Testis (tissue), 2 donors: ENCODE data around the gene ROBO1.

Experiments
- POLR2A ChIP-seq: fragments of 450-650 bp; IDR thresholded peaks from one replicate; pipeline ENCODE4 v1.6.1; 2017; ENCODE audit warnings: antibody characterized with exemption, mild to moderate bottlenecking, moderate library complexity
- TF ChIP-seq, protein P1 (sequence below), 3 experiments: fragments of 450-650 bp in 2 of 3; fragments of 200-600 bp in 1 of 3; sonication (generic) in 1 of 3; IDR thresholded peaks; one replicate each; pipeline ENCODE4 v1.5.1; 2016 to 2019; ENCODE audit warnings: antibody characterized with exemption in 3 of 3, mild to moderate bottlenecking in 2 of 3, moderate library complexity in 1 of 3

DNA sequence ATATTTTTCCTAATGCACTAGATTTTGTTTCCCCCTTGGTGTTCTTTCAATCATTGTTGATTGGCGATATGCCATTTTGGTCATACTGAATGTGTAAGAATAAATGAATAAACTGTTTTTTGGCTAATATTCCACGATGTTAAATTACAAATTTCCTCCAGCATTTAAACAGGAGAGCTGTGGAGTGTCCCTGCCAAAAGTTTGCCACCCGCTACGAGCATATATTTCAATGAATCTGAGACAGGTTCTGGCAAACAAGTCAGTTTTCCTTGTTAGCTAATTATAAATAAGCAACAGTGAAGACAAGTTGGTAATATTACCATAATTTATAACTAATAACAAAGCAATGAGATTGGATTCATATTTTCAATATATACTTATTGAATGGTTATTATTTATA is 777.6 kb downstream of the ROBO1 start:
- TF ChIP-seq, protein P1, sequence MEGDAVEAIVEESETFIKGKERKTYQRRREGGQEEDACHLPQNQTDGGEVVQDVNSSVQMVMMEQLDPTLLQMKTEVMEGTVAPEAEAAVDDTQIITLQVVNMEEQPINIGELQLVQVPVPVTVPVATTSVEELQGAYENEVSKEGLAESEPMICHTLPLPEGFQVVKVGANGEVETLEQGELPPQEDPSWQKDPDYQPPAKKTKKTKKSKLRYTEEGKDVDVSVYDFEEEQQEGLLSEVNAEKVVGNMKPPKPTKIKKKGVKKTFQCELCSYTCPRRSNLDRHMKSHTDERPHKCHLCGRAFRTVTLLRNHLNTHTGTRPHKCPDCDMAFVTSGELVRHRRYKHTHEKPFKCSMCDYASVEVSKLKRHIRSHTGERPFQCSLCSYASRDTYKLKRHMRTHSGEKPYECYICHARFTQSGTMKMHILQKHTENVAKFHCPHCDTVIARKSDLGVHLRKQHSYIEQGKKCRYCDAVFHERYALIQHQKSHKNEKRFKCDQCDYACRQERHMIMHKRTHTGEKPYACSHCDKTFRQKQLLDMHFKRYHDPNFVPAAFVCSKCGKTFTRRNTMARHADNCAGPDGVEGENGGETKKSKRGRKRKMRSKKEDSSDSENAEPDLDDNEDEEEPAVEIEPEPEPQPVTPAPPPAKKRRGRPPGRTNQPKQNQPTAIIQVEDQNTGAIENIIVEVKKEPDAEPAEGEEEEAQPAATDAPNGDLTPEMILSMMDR (IDR thresholded peaks at IDR 0.05) = no peak
- TF ChIP-seq POLR2A = no peak
